SIG-M5 treated with dmso at 0.1 percent for 504 hours (cell line): ENCODE data around the gene TMEM266.

Experiments used
- DNase-seq: peaks from one replicate; lab custom pipeline; 2025; ENCODE audit not compliant: unreplicated experiment; lab: John Stamatoyannopoulos, UW

The TMEM266 gene

DNA sequence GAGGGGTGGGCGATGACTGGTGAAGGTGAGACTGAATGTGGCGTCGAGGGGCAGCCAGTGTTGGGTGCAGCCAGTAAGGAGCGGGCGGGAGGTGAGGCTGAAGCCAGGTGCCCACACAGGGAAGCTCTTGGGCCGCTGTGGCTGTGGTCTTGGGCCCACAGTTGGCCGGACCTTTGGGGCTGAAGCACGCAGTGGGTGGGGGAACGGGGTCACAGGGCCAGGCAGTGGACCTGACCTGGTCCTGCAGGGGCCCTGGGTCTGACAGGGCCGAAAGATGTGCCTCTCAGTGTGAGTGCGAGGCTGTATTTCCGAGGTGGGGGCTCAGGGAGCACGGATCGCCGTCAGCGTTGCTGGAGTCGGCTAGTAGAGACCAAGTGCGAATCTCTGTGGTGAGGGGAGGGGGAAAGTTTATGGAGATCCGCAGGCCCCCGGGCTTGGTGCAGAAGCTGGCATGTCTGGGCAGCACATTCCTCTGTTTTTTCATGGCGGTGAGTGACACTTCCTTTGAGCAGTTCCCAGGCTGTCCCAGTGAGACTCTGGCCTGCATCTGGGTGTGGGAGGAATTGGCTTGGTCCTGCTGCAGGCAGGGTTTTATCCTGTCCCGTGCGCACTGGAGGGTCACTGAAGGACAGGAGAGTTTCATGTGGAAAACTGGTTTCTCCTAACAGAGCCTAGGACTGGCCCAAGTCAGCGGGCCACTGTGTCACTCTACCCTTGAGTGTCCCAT, 100.8 kb downstream of the TMEM266 start:
- DNase-seq: no peak

DNA sequence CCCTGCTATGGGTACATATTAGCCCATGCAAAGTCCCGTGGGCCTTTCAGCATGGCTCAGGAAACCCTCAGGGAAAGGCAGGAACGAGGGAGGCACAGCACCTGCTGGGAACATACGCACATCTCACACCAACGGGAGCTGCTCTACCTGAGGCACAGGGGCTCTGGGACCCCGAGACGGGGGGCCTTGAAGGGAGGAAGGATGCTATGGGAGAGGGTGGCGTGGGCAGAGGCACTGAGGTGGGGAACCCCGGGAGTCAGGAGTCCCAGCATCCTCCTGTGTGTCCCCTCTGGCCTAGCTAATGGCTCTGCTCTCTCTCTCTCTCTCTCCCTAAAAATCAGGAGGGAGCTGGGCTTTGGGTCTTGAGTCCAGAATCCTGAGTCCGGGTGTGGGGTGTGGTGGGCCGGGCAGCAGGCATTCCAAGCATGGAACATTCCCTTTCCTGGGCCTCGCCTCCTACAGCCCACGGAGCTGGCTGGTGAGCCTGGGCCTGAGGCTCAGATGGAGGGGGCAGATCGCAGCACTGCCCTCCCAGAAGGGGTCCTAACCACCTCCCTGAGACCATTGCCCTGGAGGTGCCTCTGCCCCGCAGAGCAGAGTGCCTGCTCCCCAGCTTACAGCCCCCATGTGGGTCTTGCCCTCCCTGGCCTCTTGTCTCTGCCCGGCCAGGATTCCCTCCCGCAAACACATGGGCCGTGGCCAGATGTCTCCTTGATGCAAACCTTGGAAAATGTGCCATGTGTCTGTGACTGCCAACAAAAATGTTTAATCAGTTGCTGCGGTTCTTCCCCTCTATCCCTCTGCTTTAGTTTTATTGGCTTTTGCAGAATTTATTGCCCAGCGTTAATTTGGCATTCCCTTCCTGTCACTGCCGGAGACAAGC, 101.6 kb downstream of the TMEM266 start:
- DNase-seq: no peak

DNA sequence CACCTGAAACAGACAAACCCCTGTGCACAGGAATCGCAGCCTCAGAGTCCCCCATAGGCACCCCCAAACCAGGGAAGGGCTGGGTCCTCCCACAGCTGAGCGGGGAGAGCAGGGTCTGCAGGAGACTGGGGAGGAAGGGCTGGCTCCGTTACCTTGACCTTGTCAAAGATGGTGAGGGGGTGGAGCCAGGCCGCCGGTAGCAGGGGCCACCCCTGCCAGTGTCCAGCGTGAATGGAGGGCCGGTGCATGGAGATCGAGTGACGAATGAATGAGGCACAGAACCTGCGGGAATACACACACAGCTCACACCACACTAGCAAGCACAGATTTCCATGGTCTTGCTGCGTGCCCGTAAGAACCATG, 102.2 kb downstream of the TMEM266 start:
- DNase-seq: no peak

DNA sequence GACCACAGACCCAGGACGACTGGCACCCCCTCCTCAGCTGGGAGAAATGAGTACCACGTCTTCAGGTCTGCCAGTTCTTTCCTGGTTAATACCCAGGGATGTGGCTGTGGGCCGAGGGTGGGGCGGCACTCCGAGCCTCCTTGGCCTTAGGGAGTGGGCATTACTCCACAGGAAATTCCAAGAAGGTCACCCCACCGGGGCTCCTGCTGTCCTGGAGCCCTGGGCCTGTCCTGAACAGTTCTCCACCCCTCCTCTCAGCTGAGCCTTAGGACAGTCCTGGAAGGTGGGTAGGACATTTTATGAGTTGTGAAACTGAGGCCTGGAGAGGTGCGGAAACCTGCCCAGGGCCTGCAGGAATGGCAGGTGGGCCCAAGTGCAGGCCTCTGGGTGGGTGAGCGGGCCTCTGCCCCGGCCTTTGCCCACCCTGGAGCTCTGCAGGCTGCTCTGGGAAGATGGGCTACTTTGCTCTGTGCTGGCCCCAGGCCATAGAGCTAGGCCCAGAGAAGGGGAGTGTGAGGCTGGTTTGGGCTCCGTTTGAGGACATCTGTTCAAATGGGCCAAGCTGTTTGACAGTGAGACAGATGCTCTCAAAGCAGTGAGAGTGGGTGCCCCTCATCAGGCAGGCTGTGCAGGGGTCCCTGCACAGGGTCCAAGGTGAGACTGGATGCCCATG, 103.1 kb downstream of the TMEM266 start:
- no peak for DNase-seq

DNA sequence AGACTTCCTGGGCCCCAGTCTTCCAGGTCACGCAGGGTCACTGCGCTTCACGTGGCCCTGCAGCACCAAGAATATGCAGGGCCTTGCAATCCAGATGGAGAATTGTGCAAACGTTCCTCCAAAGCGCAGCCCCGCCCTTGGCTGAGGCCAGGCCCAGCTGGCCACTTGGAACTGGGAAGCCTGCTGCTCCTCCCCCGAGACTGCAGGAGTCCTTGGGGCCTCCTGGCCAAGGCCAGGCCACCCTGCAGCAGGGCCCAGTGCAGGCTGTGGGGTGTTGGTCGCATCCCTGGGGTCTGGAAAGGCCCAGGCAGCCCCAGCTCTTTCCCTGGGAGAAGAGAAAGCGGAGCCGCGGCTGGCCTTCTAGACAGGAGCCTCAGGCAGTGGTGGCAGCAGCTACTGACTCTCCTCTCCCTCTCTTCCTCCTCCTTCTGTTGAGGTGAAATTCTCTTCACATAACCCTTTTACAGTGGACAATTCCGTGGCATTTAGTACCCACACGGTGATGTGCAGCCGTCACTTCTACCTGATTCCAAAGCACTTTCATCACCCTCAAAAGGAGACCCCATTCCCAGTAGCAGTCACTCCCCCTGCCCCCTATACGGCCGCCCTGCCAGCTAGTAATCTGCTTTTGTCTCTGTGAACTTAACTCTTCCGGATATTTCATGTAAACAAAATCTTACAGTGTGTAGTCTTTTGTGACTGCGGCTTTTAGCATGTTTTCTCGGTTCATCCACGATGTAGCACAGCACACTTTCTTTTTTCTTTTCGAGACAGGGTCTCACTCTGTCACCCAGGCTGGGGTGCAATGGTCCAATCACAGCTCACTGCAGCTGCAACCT, 103.9 kb downstream of the TMEM266 start:
- DNase-seq: peak; percentile 44

DNA sequence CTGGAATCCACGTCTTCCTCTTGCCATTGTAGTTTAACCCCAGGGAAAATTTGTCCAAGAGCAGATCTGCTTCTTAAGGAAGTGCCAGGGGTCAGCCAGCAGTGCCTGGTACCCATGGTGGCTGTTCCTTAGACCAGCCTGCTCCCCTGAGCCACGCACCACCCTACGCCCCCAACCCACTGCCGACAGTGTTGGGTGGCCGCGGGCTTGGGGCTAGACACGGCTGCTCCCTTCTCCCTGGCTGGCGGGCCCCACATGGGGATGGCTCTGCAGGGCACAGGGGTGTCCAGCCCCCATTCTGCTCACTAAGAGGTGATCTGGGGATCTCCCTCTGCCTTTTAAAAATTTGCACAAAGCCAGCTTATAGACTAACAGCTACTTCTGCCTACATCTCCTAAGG, 104.8 kb downstream of the TMEM266 start:
- no peak for DNase-seq

DNA sequence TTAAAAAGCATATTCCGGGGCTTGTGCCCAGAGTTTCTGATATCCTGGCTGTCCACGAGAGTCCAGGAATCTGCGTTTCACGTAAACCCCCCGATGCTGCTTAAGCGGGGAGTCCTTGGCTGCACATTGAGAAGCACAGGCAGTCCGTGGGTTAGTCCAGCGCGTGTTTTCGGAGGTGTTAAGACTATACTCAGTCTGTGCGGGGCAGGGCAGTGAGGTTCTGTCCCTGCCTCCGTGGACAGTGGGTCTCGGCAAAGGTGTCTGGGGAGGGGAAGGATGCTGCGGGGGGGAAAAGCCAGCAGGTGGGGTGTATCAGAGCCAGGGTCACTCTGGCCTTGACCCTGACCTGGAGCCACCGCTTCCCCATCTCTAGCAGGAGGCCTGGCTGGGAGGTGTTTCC, 106.2 kb downstream of the TMEM266 start:
- DNase-seq: no peak

DNA sequence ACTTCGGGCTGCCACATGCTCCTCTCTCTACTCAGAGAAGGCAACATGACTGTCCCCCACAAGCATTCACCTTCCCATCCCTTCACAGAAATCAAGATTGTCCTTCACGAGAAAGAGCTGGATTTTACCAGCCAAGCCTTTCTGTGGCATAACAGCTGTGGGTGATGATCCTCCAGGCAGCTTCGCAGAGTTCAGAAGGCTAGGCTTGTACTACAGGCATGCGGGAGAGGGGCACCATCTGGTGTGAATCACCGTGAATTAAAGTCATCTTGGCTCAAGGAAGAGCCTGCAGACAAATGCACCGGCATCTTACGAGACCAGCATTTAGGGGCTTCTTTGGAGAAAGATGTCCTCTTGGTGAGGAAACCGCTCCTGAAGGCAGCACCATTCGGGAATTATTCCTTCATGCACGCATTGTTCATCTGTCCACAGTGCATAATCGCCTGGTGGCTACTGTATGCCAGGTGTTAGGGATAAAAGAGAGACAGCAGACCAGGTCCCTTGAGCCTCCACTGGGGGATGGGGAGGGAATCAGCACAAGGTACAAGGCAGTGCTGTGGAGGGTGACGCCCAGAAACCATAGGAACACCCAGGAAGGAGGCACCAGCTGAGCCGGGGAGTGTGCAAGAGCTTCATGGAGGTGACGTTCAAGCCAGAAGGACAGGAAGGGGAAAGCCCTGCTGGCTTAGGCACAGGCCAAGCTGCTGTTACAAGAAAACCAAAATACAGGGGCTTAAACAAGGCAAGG, 108.6 kb downstream of the TMEM266 start:
- no peak for DNase-seq

DNA sequence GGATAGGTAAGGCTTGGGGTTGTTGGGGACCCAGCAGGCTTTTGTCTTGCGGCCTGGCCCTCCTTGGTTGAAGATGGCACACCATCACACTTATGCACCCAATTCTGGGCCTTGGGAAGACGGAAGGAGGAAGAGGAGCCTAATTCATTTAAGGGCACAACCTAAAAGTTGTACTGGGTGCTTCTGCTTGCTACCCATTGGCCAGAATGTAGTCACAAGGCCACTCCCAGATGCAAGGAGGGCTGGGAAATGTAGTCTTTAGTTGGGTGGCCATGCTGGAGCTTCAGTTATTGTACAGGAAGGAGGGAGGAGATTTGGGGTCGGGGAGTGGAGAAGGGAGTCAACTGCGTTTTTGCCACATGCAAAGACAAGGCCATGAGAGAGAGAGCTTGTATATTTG, 109.2 kb downstream of the TMEM266 start:
- DNase-seq: peak; percentile 66

DNA sequence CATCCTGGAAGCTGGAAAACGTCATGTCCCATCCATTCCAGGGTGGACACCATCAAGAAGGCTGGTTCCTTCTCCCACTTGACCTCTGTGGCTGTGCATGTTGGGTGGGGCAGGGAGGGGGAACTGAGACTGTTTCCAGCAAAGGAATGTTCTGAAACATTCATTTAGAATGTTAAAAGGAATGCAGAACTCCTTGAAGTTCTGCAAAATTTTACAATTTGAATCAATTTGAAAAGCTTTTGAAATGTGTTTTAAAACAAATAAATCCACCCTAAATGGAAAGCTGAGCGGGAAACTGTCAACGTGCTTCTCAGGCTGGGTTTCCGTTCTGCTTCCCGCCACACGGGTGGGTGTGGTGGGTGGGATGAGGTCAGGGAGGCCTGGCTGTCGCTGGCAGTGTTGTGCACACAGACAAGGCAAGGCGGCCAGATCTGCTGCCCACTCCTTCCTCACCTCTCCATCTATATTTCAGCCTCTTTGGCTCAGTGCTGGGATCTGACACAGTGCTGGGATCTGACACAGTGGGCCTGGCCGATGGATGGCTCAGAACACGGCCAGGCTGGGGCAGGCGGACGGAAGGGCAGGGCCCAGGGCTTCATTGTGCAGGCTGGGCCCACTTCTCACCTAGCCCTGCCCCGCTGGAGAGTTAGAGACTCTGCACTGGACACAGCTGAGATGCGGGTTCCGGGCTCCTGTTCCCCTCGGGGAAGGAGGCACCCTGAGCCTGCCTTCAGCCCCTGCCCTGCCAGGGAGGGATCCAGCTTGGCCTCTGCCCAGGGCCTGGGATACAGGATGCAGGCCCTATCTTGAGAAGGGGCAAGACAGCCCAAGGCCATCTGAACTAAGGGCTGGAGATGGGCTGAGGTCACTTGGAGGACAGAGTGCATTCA, 110.4 kb downstream of the TMEM266 start:
- no peak for DNase-seq

DNA sequence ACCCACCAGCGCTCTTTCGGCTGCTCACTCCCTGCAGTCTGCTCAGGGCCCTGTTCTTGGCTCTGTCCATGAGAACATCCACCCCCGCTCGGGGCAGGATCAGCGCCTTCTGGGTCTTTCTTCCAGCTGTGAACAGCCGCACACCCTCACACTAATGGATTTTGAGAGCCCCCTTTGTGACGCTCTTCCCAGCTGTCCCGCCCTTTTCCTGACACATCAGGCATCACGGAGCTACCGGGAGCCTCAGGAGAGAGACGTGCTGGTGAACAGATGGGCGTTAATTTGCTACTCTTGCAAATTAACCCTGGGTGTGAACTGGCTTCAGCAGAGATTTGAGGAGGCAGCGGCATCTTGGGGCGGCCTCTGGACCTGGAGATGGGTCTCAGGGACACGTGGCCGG, 113.0 kb downstream of the TMEM266 start:
- no peak for DNase-seq

DNA sequence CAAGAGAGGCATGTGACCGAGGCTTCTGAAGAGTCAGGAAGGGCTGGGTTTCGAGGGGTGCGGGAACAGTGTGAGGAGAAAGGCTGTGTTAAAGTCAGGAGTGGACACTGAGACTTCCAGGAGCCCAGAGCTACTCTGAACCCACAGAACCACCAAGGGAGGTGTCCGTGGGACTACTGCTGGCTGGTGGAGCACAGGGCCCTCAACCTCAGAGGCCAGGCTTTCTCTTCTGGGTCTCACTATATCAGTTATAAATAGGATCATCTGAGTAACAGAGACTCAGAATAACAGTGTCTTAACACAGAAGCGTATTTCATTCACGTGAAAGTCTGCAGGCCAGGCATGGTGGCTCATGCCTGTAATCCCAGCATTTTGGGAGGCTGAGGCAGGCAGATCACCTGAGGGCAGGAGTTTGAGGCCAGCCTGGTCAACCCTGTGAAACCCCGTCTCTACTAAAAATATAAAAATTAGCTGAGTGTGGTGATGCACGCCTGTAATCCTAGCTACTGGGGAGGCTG, 113.6 kb downstream of the TMEM266 start:
- DNase-seq: no peak

DNA sequence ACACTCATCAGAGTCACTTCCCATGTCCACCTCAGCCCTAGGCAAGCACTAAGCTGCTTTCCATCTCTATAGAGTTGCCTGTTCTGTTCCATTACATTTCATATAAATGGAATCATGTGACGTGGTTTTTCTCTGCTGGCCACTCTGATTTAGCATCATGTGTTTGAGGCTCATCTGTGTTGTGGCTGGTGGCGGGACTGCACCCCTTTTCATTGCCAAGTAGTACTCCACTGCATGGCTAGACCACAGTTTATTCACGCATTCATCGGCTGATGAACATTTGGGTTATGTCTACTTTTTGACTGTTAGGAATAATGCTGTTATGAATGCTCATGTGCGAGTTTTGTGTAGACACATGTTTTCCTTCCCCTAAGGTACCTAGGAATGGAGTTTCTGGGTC, 114.9 kb downstream of the TMEM266 start:
- DNase-seq: no peak

DNA sequence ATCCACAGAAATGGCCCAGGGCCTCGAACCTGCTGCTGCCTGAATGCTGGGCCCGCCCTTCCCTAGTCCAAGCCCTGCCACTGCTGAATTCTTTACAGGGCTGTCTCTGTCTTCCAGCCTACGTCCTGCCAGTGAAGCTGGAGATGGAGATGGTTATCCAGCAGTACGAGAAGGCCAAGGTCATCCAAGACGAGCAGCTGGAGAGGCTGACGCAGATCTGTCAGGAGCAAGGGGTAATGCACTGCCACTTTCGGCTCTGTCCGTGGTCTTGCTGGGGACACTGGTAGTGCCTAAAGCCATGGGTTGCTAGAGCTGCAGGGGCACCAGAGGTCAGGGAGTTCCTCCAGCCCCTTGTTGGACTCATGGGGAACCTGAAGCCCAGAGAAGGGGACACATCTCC, 115.7 kb downstream of the TMEM266 start:
- DNase-seq: no peak

DNA sequence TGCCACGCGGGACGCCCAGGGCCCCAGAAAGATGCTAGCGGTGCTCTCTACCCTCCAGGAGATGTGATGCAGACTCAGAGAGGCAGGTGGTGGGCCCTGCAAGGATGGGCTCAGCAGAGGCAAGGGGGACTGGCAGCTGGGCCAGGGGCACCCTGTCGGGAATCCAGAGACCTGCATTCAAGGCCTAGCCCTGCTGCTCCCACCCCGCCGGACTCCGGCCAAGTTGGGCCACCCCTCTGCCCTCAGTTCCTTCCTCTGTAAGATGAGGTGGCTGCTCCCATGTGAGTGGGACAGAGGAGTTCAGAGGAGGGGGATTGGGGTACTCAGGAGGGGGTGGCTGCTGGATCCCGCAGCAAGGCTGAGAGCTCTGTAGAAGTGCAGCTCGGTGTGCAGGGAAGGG, 116.3 kb downstream of the TMEM266 start:
- no peak for DNase-seq

DNA sequence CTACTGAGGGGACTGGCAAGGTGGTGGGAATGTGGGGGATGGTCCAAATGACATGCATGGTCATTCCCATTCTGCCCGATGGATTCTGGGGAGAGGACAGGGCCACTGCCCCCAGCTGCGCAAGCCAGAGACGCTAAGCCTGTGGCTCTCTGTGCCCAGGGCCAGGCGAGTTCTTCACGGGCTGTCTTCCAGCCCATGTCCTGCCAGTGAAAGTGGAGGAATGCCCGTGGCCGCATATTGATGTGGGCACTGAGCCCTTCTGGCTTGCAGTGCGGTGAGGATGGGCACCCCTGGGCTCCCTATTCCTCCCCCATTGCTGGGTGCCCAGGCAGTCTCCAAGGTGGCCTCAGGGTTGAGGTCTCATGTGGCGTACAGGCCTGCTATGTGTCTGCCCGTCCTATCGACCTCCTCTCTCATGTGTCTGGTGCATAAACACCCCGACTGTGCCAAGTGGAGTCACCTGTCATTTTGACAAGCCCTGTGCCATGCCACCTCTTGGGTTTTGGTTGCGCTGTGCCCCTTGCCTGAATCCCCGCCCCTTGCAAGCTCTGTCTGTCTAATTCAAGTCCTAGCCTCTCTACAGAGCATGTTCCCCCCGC, 116.8 kb downstream of the TMEM266 start:
- no peak for DNase-seq

DNA sequence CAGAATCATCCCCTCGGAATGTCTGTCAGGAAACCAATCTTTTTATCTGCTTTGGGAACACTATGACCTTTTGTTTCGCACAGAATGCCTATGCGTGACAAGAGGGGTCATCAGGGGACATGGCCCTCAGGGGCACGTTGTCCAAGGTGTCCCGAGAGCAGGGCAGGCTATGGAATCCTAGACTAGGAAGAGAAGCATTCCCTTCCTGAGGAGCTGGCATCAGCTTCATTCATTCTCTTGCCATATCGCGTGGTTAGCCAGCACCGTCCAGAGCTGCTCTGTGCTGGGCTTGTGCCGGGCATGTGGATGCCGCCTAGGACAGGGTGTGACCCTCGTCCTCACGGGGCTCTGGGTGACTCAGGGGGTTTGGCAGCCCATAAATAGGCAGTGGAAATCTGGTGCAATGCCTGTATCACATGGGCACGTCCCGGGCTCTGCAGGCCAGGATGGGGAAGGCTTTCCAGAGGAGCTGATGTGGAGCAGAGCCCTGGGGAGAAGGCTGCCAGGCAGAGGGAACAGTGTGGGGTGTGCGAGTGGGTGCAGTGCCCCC, 117.8 kb downstream of the TMEM266 start:
- no peak for DNase-seq

DNA sequence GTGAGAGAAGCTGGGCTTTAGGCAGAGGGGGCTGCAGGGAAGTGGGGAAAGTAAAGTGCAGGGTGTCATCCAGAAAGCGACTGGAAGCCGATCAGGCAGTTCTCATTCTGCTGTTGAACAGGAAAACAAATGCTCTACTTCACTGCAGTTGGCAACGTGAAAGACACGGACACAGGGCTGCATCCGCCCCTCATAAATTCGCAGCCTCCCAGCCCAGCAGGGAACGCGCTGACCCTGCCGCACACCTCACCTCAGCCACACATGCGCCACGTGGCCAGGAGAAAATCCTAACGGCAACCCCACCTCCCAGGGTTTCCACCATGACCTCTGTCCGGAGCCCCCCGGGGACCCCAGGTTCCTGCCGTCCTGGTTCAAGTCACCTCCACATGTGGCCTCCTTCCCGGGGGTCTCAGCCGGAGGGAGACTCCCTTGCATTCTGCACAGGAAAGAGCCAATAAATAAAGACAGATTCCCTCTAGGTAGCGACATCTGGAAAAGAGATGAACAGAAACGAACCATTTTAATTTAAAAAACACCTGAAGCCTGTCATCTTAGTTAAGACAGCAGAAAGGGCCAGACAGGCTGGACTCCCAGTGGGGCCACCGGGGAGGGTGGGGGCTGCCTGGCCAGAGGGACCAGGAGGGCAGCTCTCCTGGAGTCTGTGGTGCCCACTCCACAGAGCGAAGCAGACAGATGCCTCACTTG, 118.7 kb downstream of the TMEM266 start:
- DNase-seq: no peak
